Activated CD8-positive, alpha-beta memory T cell treated with anti-CD3 and anti-CD28 coated beads for 36 hours (primary cell): ENCODE results near the gene POLR2B. TPM values are rescaled to one million over a fixed set of nuclear protein-coding genes. Genes with fewer than 3 reads are reported as not detected.

Experiments used
- CTCF ChIA-PET: fragments of 350-600 bp; sonication (Branson Sonifier 250); formaldehyde crosslinking; loops from one replicate; lab custom pipeline; 2021; ENCODE audit warnings: antibody characterized with exemption; lab: Charles Lee
- POLR2A ChIA-PET: fragments of 350-600 bp; sonication (Branson Sonifier 250); formaldehyde crosslinking; loops from one replicate; lab custom pipeline; 2021; ENCODE audit warnings: antibody characterized with exemption; lab: Charles Lee
- total RNA-seq, 2 experiments: library from RNA; stranded (reverse); gene quantifications; one replicate each; pipeline ENCODE4 v1.2.3, GENCODE V29; 2021

Gene POLR2B
- total RNA-seq, 2 experiments from 2014 or later: 134 to 140 TPM

DNA sequence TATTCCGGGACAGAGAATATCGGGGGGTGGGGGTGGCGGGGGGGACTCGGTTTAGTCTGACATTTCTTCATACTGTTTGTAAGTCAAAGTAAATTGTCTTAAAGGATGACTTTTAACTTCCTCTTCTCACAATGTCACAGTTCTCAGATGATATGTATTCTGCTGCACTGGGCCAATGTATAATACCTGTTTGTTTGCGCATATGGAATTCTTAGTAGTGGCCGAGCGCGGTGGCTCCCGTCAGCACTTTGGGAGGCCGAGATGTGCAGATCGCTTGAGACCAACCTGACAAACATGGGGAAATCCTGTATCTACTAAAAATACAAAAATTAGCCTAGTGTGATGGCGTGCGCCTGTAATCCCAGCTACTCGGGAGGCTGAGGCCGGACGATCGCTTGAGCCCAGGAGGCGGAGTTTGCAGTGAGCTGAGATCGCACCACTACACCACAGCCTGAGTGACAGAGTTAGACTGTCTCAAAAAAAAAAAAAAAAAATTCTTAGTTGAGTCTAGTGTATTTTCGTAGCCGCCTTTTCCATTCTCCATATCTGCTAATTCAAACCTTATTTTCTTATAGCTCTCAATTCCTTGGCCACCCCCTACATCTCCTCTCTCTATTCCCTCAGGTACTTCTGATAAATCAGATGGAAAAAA is 851 bp downstream of the POLR2B start:
- ChIA-PET POLR2A (interaction anchor here (0.5 to 3.7 kb wide), 9 partner anchors 8 to 593 kb away, joined by 3 to 42 read pairs (median 5); partner anchors contain the start of genes AASDH, PAICS, PPAT and REST), CTCF (interaction anchor here (0.6 to 1.5 kb wide), 3 partner anchors 8 to 63 kb away, joined by 3 to 5 read pairs (median 5); no protein-coding TSS in a partner anchor)

DNA sequence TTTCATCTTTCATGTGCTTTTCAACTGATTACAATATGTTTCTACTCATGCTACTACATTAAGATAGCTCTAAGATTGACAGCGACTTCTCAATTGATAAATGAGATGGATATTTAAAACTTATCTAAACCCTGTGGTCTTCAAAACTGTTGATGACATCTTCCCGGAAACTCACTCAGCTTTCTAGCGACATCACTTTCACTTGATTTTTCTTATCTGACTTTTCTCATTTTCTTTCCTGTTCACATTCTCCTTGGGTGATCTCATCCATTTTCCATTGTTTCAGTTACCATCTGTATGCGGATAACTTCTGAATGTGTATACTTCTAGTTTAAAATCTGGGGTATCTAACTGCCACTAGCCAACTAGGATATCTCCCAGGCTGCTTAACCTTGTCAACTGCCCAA is 3.1 kb downstream of the POLR2B start:
- POLR2A ChIA-PET: no interaction called here
- CTCF ChIA-PET: interaction anchor here (0.9 kb wide), 1 partner anchor 73 kb away, joined by 3 read pairs; no protein-coding TSS in a partner anchor

DNA sequence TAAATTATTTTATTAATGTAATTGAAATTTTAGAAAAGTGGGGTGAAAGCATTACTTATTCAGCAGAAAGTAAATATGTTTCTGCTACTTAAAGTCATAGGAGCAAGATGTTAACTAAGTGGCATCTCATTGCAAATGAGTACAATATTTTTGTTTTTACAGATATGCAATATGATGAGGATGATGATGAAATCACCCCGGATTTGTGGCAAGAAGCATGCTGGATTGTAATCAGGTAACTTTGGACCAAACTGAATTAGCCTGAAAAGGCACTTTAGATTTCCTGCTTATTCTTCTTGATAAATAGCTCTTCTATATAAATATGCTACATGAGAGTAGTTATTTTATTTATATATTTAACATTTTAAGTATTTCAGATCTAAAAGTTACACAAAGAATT is 7.5 kb downstream of the POLR2B start:
- POLR2A ChIA-PET: no interaction called here
- CTCF ChIA-PET: no interaction called here

DNA sequence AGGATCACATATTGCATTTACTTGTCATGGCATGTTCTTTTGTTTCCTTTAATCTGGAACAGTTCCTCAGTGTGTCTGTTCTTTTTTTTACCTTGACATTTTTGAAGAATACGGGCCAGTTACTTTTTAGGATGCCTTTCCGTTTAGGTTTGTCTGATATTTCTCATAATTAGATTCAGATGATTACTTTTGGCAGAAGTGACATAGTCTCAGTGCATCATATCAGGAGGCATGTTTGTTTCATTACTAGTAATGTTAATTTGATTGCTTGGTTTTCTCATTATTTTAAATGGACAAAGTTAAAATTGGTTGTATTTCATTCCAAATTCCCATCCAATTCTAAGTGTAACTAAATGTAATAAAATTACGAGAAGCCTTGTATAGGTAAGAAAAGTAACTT is 8.3 kb downstream of the POLR2B start:
- POLR2A ChIA-PET: no interaction called here
- CTCF ChIA-PET: interaction anchor here (1.8 kb wide), 1 partner anchor 7 kb away, joined by 5 read pairs; no protein-coding TSS in a partner anchor

DNA sequence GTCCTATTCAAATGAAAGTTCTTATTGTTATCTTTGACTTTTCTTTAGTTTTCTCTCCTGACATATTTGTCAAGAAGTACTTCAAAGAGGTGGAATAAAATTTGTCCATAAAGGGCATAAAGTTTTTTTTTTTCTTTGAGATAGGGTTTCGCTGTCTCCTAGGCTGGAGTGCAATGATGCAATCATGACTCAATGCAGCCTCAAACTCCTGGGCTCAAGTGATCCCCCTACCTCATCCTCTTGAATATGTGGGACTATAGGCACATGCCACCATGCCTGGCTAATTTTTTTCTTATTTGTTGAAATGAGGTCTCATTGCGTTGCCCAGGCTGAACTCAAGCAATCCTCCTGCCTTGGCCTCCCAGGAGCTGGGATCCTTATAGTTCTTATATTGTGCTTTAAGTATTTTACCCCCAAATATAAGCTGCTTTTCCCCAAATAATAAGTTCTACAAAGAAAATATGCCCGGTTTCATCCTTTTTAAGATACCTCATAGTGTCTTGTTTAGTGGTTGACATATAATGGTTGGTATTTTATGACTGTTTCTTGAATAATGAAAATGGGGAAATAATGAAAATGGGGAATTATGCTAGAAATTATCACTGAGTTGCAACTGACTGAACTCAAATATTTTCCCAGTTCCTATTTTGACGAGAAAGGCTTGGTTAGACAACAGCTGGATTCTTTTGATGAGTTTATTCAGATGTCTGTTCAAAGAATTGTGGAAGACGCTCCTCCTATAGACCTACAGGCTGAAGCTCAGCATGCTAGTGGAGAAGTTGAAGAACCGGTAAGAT is 11.6 kb downstream of the POLR2B start:
- POLR2A ChIA-PET: interaction anchor here (1.1 kb wide), 1 partner anchor 12 kb away, joined by 3 read pairs; the partner anchor contains the start of genes NOA1 and POLR2B
- CTCF ChIA-PET: interaction anchor here (1.9 kb wide), 1 partner anchor 10 kb away, joined by 5 read pairs; no protein-coding TSS in a partner anchor

DNA sequence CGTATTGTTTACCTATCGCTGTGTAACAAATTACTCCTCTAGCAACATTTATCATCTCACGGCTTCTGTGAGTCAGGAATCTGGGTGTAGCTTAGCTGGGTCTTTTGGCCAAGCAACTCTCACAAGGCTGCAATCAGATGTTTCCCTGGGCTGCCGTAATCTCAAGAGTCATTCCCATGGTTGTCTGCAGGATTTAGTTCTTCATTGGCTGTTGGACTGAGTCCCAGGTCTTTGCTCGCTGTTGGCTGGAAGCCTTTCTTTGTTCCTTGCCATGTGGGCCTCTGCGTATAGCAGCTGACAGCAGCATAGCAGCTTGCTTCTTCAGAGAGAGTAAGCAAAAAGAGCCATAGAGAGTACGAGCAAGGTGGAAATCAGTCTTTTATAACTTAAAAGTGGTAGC is 16.8 kb downstream of the POLR2B start:
- ChIA-PET POLR2A (no interaction called here), CTCF (no interaction called here)

DNA sequence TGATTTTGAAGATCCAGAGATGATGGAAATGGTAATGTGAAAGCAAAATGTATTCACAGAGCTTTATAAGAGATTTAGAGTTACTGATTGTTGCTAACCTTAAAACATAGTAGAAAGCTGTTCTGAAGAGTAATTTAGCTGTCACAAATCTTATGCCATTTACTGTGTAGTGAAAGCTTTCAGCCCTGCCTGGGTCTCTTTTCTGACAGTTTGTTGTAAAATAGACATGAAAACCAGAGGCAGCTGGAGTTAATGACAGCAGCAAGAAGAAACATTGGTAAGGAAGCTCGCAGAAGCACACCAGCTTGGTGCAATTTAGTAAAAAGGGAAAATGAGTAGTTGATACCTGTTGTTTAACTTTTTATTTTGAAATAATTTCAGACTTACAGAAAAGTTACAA is 21.1 kb downstream of the POLR2B start:
- POLR2A ChIA-PET: no interaction called here
- CTCF ChIA-PET: no interaction called here

DNA sequence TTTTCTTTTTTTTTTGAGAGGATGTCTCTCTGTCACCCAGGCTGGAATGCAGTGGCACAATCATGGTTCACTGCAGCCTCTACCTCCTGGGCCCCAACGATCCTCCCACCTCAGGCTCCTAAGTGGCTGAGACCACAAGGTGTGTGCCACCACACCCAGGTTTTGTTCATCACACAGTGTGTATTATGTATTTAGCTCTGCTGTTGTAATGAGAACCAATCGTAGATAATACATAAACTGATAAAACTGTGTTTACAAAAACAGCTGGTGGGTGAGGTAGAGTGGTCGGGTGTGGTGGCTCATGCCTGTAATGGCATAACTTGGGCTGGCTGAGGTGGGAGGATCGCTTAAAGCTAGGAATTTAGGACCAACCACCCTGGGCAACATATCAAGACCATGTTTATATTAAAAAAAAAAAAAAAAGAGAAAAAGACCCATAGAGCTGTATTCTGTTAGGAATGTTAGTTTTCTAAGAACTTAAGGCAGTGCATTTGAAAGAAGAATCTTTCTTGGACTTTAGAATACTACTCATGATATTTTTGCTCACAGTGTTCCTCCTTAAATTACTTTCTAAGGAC is 34.9 kb downstream of the POLR2B start:
- ChIA-PET POLR2A (no interaction called here), CTCF (no interaction called here)

DNA sequence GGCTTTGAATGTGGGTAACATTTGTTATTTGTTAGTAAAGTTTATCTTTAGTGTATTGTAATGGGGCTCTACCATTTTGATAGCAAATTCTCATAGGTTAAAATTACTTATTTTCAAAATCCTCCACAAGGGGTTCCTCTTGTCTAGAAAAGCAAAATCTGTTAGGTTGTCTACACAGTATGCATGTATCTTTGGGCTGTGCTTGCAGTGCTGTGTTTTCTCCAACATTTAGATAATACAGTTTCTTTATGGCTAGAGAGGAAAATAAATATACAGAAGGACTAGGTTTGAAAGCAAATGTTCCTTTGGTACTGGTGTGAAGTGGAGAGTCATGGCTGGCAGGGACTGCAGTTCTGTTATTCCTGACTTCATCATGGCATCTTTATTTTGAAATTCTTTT is 40.3 kb downstream of the POLR2B start:
- POLR2A ChIA-PET: no interaction called here
- CTCF ChIA-PET: no interaction called here

DNA sequence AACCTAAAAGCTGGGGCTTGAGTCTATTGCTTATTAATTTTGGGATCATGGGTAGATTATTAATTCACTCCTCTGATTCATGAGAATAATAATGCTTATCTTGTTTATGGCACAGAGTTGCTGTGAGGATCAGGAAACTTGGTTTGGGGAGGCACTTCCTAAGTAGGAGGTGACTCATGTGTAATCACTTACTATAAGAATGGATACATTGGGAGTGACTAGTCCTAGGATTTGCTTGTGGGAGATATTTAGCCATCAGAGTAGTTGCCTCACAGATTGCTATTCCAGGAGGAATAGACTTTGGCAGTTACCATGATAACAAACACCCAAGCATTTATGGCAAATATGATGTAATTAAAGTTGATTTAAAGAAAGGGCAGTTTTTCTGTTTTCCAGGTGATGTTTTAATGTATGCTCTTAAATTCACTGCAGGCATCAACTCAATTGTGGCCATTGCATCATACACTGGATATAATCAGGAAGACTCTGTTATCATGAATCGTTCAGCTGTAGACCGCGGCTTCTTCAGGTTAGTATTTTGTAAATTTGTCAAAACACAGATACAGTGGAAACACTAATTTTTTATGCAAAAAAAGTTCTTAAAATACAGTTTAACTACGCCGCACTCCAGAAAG is 41.9 kb downstream of the POLR2B start:
- POLR2A ChIA-PET: interaction anchor here (0.7 kb wide), 1 partner anchor 51 kb away, joined by 3 read pairs; no protein-coding TSS in a partner anchor
- CTCF ChIA-PET: no interaction called here

DNA sequence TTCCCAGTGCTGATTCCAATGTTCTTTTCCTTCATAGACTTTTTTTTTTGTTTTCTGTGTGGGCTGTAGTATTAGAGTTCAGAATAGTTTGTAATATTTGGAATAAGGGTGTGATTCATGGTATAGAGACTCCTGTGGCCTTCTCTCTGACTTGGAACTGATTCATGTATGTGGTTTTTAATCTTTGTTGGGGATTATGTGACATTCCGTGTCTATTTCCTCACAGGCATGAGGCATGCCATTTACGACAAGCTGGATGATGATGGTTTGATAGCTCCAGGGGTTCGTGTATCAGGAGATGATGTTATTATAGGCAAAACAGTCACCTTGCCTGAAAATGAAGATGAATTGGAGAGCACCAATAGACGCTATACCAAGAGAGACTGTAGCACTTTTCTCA is 44.4 kb downstream of the POLR2B start:
- ChIA-PET CTCF (no interaction called here), POLR2A (no interaction called here)

DNA sequence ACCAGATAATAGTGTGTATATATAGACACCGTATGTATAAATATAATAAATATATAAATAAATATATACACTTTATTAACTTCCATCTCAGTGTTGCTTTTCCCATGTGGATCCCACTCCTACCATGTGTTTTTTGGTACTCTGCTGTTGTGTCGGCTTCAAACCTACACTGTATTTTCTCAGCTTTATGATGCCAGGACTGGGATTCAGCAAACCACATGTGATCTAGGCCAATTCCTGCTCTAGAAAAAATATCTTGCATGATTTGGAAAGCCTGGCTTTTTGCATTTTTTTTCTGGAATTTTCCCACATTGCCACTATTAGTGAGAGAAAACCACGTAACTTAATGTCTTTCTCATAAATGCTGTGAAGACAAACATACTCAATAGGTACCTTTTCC is 55.8 kb downstream of the POLR2B start:
- POLR2A ChIA-PET: no interaction called here

DNA sequence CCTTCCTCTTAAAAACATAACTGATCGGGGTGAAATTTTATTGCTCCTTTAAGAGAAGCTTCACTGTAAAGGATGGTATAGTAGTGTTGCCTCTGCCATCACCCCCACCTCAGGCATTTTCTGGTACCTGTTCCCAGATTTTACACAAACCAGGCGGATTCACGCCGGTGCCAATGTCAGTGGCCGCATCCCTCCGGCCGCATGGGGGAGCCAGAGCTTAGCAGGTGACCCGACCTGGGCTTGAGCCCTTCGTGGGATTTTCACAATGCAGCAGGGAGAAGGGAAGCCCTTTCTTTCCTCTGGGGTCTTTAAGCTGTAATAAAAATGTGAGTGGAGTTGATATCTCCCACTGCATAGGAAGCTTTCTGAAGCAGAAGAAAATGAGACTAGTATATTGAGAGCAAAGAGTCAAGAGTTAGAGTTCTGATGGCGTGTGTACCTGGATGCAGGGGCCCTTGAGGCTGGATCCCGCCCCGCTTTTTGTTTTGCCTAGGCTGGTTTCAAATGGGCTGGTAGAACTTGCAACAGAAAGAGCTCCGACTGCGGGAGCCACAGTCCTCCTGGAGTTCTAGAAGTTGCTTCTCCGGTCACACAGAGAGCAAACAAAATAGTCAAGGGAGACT is 59.4 kb downstream of the POLR2B start:
- ChIA-PET POLR2A (interaction anchor here (0.5 kb wide), 1 partner anchor 109 kb away, joined by 3 read pairs; no protein-coding TSS in a partner anchor), CTCF (no interaction called here)

More for the DNA sequence above, 55.8 kb downstream of the POLR2B start:
- CTCF ChIA-PET: no interaction called here

DNA sequence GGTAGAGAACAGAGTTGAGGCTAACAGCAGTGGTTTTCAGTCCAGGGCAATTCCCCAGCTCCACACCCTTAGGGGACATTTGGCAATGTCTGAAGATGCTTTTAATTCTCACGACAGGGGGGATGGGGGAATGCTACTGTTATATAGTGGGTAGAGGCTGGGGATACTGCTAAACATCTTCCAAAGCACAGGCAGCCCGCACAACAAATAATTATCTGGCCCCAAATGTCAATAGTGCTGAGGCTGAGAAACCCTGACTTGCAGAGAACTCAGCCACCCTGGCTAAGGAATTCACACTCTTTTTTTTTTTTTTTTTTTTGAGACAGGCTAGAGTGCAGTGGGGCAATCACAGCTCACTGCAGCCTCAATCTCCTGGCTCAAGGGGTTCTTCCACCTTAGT is 60.6 kb downstream of the POLR2B start:
- ChIA-PET POLR2A (no interaction called here), CTCF (interaction anchor here (0.7 kb wide), 1 partner anchor 135 kb away, joined by 3 read pairs; no protein-coding TSS in a partner anchor)

DNA sequence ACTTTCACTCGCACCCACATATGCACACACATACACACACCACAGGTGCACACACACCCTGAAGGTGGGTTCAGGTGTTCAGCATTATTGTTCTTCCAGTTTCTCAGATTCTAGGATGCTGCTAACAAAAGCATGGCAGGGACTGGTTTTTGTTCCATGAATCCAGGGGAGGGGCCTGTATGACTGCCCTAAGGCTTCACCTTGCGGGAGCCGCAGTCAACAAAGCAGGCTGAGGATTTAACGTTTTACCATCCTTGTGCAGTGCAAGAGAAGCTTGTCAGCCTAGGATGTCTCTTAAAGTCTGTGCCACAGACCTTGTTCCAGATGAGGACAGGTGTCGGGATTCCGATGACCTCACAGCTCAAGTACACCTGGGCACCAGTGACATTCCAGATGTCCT is 61.8 kb downstream of the POLR2B start:
- CTCF ChIA-PET: no interaction called here
- POLR2A ChIA-PET: no interaction called here

DNA sequence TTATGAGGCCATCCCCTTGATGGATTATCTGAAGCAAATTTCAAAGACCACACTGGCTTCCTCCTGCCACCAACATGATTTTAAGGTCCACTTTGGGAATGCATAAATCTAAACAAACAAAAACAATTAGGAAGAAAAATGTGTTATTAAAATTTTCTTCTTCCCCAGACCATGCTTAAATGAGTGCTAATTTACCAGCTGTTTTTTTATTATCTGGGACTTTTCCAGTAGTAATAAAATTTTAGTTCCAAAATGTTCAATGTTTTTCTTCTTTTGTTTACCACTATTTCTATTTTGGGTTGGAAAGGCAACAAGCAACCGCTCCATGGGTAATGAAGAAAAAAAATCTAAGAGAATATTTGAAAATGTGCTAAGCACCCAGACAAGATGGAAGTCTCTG is 62.3 kb downstream of the POLR2B start:
- POLR2A ChIA-PET: no interaction called here
- CTCF ChIA-PET: no interaction called here

DNA sequence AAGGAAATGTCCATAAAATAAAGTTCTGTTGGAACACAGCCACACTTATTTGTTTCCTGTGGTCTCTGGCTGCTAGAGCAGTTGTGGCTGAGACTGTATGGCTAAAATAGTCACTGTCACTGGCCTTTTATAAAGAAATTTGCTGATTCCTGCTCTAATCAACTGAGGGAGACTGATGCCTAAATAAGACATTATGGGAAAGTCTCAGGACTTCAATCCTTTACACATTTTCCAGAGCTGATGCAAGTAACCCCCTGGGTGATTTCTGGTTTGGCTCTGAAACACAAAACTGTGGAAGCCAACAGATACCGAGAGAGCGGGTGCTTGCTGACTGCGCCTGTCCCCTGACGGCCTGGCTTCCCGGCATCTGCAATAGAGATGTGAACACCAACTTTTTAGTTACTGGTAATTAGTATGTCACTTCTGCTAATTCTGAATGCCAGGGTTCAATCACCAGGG is 64.0 kb downstream of the POLR2B start:
- CTCF ChIA-PET: no interaction called here
- POLR2A ChIA-PET: no interaction called here

DNA sequence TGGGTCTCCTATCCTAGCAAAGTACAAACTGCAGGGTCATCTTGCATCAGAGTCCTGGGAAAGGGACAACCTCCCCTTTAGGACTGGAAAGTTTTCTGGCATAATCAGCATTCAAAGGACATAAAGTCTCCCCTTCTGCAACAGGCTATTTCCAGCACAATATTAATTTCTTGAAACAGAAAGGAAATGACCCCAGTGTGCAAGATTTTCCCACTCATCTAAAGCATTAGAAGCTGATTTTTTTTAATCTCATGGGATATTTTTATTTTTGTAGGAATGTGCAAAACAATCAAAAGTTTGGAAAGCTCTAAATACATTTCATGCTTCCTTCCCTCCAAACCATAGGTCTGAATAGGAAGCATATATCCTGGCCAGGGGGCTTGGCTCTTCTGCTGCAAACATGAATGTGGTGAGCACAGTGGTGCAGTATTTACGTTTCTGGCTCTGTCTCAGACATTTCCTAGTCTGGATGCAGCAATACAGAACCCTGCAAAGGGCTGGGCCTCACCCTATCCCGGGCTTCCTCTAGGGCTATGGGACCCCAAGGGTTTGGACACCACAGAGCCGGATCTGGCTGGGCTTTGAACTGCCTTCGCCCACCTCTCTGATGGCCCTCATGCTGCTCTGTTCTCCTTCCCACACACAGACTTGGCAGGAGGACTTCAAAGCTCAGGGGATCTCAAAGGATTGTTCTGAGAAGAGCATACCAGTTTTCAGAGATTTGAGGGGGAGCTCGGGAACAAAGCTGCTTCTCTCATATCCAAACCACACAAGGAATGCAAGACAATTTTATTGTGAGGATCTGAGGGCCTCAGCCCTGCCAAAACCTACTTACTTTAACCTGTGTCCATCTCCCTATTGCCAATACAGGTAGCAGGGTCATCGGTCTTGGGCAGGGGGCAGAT is 64.9 kb downstream of the POLR2B start:
- ChIA-PET CTCF (no interaction called here), POLR2A (no interaction called here)
